Upper lobe of left lung (tissue), 6 donors: ENCODE results near the gene NATD1. TPM values are rescaled to one million over a fixed set of nuclear protein-coding genes. Genes with fewer than 3 reads are reported as not detected.
"Not testable (repeated sequence)": the region's sequence is repeated elsewhere in the genome, so short reads cannot be mapped to it uniquely, and the experiment has no call there.

Source experiments
- ATAC-seq, 2 donors: fragments of 200-7000 bp; cut with Tn5 transposase; one replicate each; pipeline ENCODE4 v1.9.1; 2022; ENCODE audit warnings: mild to moderate bottlenecking in 2 of 2, moderate library complexity in 2 of 2; ENCODE audit not compliant: low FRiP score in 2 of 2
- DNase-seq, 2 donors: peaks; one replicate each; pipeline ENCODE4 v3.0.0-alpha.2; 2019 to 2020
- H3K27ac ChIP-seq, 4 donors: fragments of 200-600 bp; sonication (generic); one replicate each; pipeline ENCODE4 v1.5.1; 2016 to 2019
- H3K27me3 ChIP-seq, 4 donors: fragments of 200-600 bp; sonication (generic); one replicate each; pipeline ENCODE4 v1.5.1; 2017 to 2019
- H3K36me3 ChIP-seq, 4 donors: fragments of 200-600 bp; sonication (generic); one replicate each; pipeline ENCODE4 v1.5.1; 2016 to 2019
- H3K4me1 ChIP-seq, 4 donors: fragments of 200-600 bp; sonication (generic); one replicate each; pipeline ENCODE4 v1.5.1; 2018 to 2019
- H3K4me3 ChIP-seq, 4 donors: fragments of 200-600 bp; sonication (generic); one replicate each; pipeline ENCODE4 v1.5.1; 2017 to 2019; ENCODE audit warnings: mild to moderate bottlenecking in 2 of 4, moderate library complexity in 1 of 4
- H3K9me3 ChIP-seq, 4 donors: fragments of 200-600 bp; sonication (generic); one replicate each; pipeline ENCODE4 v1.5.1; 2018 to 2019
- EP300 ChIP-seq, 4 donors: sonication (generic); formaldehyde crosslinking; IDR thresholded peaks; one replicate each; pipeline ENCODE4 v1.5.1; 2017; ENCODE audit warnings: antibody characterized with exemption in 4 of 4, control low read depth in 2 of 4
- POLR2A ChIP-seq, 4 donors: fragments of 450-650 bp; IDR thresholded peaks; one replicate each; pipeline ENCODE4 v1.5.1; 2016 to 2017; ENCODE audit warnings: antibody characterized with exemption in 4 of 4, mild to moderate bottlenecking in 2 of 4
- POLR2AphosphoS5 ChIP-seq, 2 donors: sonication (generic); formaldehyde crosslinking; IDR thresholded peaks; one replicate each; pipeline ENCODE4 v1.5.1; 2017; ENCODE audit warnings: antibody characterized with exemption in 2 of 2
- WGBS, 2 donors: methylation state at CpG; one replicate each; pipeline ENCODE4 v1.1.5; 2017 to 2018; 5-methylcytosine and 5-hydroxymethylcytosine counted together
- total RNA-seq, 6 donors: library from RNA; depleted of rRNA in 4 of 6; stranded (reverse); fragments of >200 nt in 4 of 6; gene quantifications; one replicate each; pipeline versions ENCODE4 v1.1.0 to v1.2.1, GENCODE V29; 2016 to 2021
- TF ChIP-seq, protein P1 (sequence below), 6 experiments: fragments of 450-650 bp in 4 of 6; fragments of 200-600 bp in 2 of 6; sonication (generic) in 2 of 6; IDR thresholded peaks; one replicate each; pipeline ENCODE4 v1.5.1; 2016 to 2019; ENCODE audit warnings: antibody characterized with exemption in 6 of 6
- donor health status: DM: no; HTN: no; CAD: no; lungs with moderate emphysema.
- donor health status: DM: no; HTN: yes; CAD: no; lungs with severe emphysema.

Gene NATD1
- total RNA-seq, 6 donors from 2014 or later, result 11.2 to 32.5 (median 16.1) TPM

DNA sequence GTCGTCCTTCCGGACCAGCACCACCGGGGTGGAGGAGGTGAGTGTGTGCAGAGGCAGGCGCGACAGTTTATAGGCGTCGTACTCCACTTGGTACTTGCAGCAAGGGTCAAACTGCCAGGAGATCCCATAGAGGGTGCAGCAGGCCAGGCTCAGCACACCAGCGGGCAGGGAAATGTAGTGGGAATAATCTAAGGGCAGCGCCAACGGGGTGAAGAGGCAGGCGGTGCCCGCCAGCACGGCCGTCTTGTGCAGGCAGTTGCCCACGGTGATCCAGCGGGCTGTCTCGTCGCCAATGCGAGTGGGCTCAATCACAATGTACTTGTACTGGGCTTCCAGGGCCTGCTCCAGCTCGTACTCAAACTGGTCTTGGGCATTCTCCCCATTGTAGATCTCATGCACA lies 54.8 kb downstream of the NATD1 start:
- no peak for DNase-seq
- peaks cover 12 to 40% (median 22%) of the 10 kb centered on the region in 4 donors for H3K36me3 ChIP-seq

DNA sequence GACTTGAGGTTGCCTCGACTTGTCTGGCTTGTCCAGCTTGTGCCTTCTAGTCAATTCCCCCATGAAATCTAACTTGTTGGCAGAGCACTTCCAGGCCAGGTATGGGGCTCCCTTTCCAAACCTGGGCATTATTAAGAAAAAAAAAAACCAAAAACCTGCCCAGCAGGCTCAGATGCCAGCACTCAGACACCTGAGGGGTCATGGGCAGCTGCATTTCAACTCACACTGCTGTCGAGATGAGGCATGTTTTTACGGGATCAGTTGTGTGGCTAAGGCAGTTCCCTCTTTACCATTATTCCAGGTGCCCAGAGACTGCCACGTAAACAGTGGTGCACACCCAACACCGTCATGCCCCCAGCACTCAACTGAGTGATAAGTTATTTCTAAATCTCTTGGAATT lies 57.1 kb downstream of the NATD1 start:
- TF ChIP-seq POLR2AphosphoS5 (IDR thresholded peaks at IDR 0.05) (no peak), EP300 (IDR thresholded peaks at IDR 0.05) (no peak), POLR2A (IDR thresholded peaks at IDR 0.05) (no peak)
- TF ChIP-seq, protein P1, sequence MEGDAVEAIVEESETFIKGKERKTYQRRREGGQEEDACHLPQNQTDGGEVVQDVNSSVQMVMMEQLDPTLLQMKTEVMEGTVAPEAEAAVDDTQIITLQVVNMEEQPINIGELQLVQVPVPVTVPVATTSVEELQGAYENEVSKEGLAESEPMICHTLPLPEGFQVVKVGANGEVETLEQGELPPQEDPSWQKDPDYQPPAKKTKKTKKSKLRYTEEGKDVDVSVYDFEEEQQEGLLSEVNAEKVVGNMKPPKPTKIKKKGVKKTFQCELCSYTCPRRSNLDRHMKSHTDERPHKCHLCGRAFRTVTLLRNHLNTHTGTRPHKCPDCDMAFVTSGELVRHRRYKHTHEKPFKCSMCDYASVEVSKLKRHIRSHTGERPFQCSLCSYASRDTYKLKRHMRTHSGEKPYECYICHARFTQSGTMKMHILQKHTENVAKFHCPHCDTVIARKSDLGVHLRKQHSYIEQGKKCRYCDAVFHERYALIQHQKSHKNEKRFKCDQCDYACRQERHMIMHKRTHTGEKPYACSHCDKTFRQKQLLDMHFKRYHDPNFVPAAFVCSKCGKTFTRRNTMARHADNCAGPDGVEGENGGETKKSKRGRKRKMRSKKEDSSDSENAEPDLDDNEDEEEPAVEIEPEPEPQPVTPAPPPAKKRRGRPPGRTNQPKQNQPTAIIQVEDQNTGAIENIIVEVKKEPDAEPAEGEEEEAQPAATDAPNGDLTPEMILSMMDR (IDR thresholded peaks at IDR 0.05), result no peak
- ATAC-seq, result no peak
- H3K27me3 ChIP-seq, result no peaks in the 10 kb centered on the region
- peaks cover 4 to 24% (median 14%) of the 10 kb centered on the region in 4 donors for H3K4me1 ChIP-seq
- DNase-seq, result no peak
- H3K9me3 ChIP-seq, result no peaks in the 10 kb centered on the region
- H3K36me3 ChIP-seq, result peaks cover 12 to 41% (median 20%) of the 10 kb centered on the region in 4 donors
- no peak overlapping the region for H3K27ac ChIP-seq
- 76 to 82% methylated on average over 5 of the region's 5 CpGs for WGBS, 2 donors
- H3K4me3 ChIP-seq, result no peak overlapping the region

More for the DNA sequence above, 54.8 kb downstream of the NATD1 start:
- no peak overlapping the region for H3K27ac ChIP-seq
- TF ChIP-seq POLR2AphosphoS5 (IDR thresholded peaks at IDR 0.05) (no peak), EP300 (IDR thresholded peaks at IDR 0.05) (no peak), POLR2A (IDR thresholded peaks at IDR 0.05) (no peak)
- TF ChIP-seq, protein P1 (IDR thresholded peaks at IDR 0.05), result no peak
- no peaks in the 10 kb centered on the region for H3K27me3 ChIP-seq
- peaks cover 5 to 43% (median 12%) of the 10 kb centered on the region in 4 donors for H3K4me1 ChIP-seq
- WGBS, 2 donors, result 93 to 94% methylated on average over 18 to 20 of the region's 20 CpGs
- H3K4me3 ChIP-seq, result no peak overlapping the region
- no peak for ATAC-seq
- H3K9me3 ChIP-seq, result no peaks in the 10 kb centered on the region

DNA sequence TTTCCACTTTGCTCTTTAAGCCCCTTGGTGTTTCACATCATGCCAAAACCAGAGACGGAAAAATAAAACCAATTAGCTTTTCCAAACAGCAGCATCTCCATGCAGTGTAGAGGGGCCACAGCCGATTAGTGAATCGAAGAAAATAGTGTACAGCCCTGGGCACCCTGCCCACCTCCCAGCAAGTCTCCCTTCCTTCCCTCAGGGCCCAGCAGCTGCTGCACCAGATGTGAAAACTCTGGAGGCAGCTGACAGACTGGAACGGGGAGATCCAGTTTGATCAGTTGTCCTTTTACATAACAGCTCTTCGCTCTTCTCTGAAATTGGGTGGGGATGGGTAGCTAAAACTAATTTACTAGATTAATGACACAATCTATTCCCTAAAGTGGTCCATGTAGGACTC lies 58.5 kb downstream of the NATD1 start:
- peak in 1 of 2 donors; percentile 49 for ATAC-seq
- Histone ChIP-seq H3K4me3 (no peak overlapping the region), H3K9me3 (no peaks in the 10 kb centered on the region), H3K36me3 (peaks cover 12 to 50% (median 21%) of the 10 kb centered on the region in 4 donors), H3K27me3 (no peaks in the 10 kb centered on the region), H3K27ac (peak overlapping the region in 3 of 4 donors; percentile 1 to 45 (median 40)), H3K4me1 (peaks cover 4 to 16% (median 12%) of the 10 kb centered on the region in 4 donors)
- WGBS, 2 donors, result 71 to 77% methylated on average over 5 of the region's 5 CpGs
- DNase-seq, result no peak
- no peak for TF ChIP-seq POLR2A (IDR thresholded peaks at IDR 0.05)
- TF ChIP-seq POLR2AphosphoS5 (IDR thresholded peaks at IDR 0.05), result peak in 1 of 2 donors; percentile 67
- no peak for TF ChIP-seq EP300 (IDR thresholded peaks at IDR 0.05)

DNA sequence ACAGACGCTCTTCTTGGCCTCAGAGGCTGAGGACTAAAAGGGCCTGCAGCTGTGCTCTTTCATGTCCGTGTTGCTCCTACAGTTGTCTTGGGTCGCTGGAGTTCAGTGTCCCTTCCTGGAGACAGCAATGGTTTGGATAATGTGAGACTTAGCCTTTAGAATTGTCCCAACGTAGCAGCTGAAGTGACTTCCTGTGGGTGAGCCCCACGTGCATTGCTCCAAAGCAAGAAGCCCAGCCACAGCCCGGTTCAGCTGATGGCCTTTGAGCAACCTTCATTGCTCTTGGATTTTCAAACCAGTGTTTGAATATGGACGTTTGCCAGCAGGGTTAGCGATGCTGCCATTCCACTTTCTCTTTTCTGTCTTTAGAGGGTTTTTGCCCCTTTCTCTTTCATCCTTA lies 59.0 kb downstream of the NATD1 start:
- peaks cover 4 to 12% (median 10%) of the 10 kb centered on the region in 4 donors for H3K4me1 ChIP-seq
- no peaks in the 10 kb centered on the region for H3K9me3 ChIP-seq
- no peak for DNase-seq
- peaks cover 12 to 49% (median 24%) of the 10 kb centered on the region in 4 donors for H3K36me3 ChIP-seq
- ATAC-seq, result no peak
- no peaks in the 10 kb centered on the region for H3K27me3 ChIP-seq
- no peak overlapping the region for H3K4me3 ChIP-seq
- WGBS, 2 donors, result 54 to 58% methylated on average over 7 to 8 of the region's 8 CpGs
- H3K27ac ChIP-seq, result peak overlapping the region in 3 of 4 donors; percentile 17 to 45 (median 23)
- TF ChIP-seq, protein P1 (IDR thresholded peaks at IDR 0.05), result no peak
- TF ChIP-seq POLR2AphosphoS5 (IDR thresholded peaks at IDR 0.05), result peak in 1 of 2 donors; percentile 25

DNA sequence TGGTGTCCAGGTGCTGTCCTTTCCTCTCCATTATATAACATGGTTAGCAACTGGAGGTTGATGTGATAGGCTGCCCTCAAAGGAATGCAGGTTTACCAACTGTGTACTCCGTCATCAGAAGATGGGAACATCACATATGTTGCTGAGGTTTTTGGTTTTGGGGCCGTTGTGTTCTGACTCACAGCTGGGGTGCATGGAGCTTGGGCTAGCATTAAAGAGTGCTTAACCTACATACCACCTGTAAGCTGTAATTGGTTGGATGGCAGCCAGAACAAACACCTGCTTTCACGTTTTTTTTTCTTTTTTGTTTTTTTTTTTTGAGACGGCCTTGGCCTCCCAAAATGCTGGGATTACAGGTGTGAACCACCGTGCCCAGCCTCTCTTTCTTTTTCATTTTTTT lies 60.2 kb downstream of the NATD1 start:
- DNase-seq, result no peak
- ATAC-seq, result no peak
- Histone ChIP-seq H3K4me3 (no peak overlapping the region), H3K9me3 (no peaks in the 10 kb centered on the region), H3K27ac (no peak overlapping the region), H3K36me3 (peaks cover 6 to 45% (median 19%) of the 10 kb centered on the region in 4 donors), H3K4me1 (peaks cover 4 to 12% (median 10%) of the 10 kb centered on the region in 4 donors), H3K27me3 (no peaks in the 10 kb centered on the region)
- WGBS, 2 donors, result 72 to 80% methylated on average over 5 of the region's 5 CpGs
- TF ChIP-seq POLR2AphosphoS5 (IDR thresholded peaks at IDR 0.05) (no peak), EP300 (IDR thresholded peaks at IDR 0.05) (no peak), POLR2A (IDR thresholded peaks at IDR 0.05) (no peak)
- TF ChIP-seq, protein P1 (IDR thresholded peaks at IDR 0.05), result no peak

DNA sequence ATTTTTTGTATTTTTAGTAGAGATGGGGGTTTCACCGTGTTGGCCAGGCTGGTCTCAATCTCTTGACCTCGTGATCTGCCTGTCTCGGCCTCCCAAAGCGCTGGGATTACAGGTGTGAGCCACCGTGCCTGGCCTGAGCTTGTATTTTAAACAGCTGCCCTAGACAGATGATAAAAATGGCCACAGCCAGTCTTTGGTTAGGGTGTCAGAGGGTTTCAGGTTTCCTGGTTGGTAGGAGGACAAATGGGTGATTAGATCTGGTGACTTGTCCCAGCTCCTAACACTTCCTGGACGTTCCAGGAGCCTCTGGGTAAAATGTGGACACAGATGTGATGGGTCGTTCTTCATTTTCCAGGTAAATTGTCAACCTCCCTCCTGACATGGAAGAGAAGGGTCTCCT lies 60.8 kb downstream of the NATD1 start:
- not testable (repeated sequence) for H3K27ac ChIP-seq, ATAC-seq, H3K9me3 ChIP-seq, H3K27me3 ChIP-seq, DNase-seq, H3K4me3 ChIP-seq
- H3K4me1 ChIP-seq, result peaks cover 4 to 12% (median 10%) of the 10 kb centered on the region in 4 donors
- 97 to 98% methylated on average over 7 of the region's 7 CpGs for WGBS, 2 donors
- peaks cover under 1 to 39% (median 12%) of the 10 kb centered on the region in 4 donors for H3K36me3 ChIP-seq
